IMR-90 (cell line): ENCODE data around the gene TMEM237. TPM values are rescaled to one million over a fixed set of nuclear protein-coding genes. Genes with fewer than 3 reads are reported as not detected.

Experiments used
- ATAC-seq: fragments of 200-7000 bp; cut with Tn5 transposase; 2 replicates; pipeline ENCODE4 v1.9.1; 2020; ENCODE audit warnings: low read depth, mild to moderate bottlenecking, moderate library complexity
- BruUV-seq: library from RNA; stranded (reverse); fragments of 400-500 nt; replicated peaks from 2 replicates; lab custom pipeline; 2021; lab: Mats Ljungman, UMichigan
- CTCF ChIA-PET: fragments of 300-600 bp; formaldehyde crosslinking; extraction: SDS; loops from one replicate; lab custom pipeline; 2021; ENCODE audit warnings: antibody characterized with exemption; lab: Yijun Ruan, JAX
- POLR2A ChIA-PET: fragments of 300-600 bp; sonication (Branson Sonifier 250); formaldehyde crosslinking; loops from one replicate; lab custom pipeline; 2022; ENCODE audit warnings: antibody characterized with exemption; ENCODE audit not compliant: unreplicated experiment; lab: Charles Lee
- DNase-seq: peaks from one replicate; pipeline ENCODE4 v3.0.0; 2013
- H2AFZ ChIP-seq: replicated peaks from 2 replicates; pipeline ENCODE3; 2013; ENCODE audit warnings: low read length, mild to moderate bottlenecking; ENCODE audit not compliant: poor library complexity
- H2AK5ac ChIP-seq: 2 replicates; pipeline ENCODE4 v1.6.1; 2013; ENCODE audit warnings: low read depth, low read length, inconsistent platforms
- H2AK9ac ChIP-seq: replicated peaks from 2 replicates; pipeline ENCODE3; 2013; ENCODE audit warnings: mild to moderate bottlenecking, low read depth, low read length, moderate library complexity; ENCODE audit not compliant: poor library complexity
- H2BK120ac ChIP-seq: 2 replicates; pipeline ENCODE4 v1.6.1; 2013; ENCODE audit warnings: low read depth, low read length, inconsistent platforms
- H2BK15ac ChIP-seq: 3 replicates; pipeline ENCODE4 v1.6.1; 2013; ENCODE audit warnings: low read depth, low read length, inconsistent platforms
- H2BK20ac ChIP-seq: 2 replicates; pipeline ENCODE4 v1.6.1; 2013; ENCODE audit warnings: low read depth, mild to moderate bottlenecking, inconsistent platforms, low read length, moderate library complexity
- H2BK5ac ChIP-seq: 2 replicates; pipeline ENCODE4 v1.6.1; 2013; ENCODE audit warnings: mild to moderate bottlenecking, low read depth, low read length, inconsistent platforms; ENCODE audit not compliant: poor library complexity, severe bottlenecking
- H3K14ac ChIP-seq: replicated peaks from 2 replicates; pipeline ENCODE4 v1.6.1; 2013; ENCODE audit warnings: low read depth, low read length, inconsistent platforms
- H3K18ac ChIP-seq: 2 replicates; pipeline ENCODE4 v1.6.1; 2013; ENCODE audit warnings: low read depth, low read length, control low read depth
- H3K23ac ChIP-seq: 2 replicates; pipeline ENCODE4 v1.6.1; 2013; ENCODE audit warnings: low read depth, low read length, inconsistent platforms
- H3K27ac ChIP-seq: 2 replicates; pipeline ENCODE4 v1.5.1; 2013; ENCODE audit warnings: mild to moderate bottlenecking, control low read depth, low read length; ENCODE audit not compliant: insufficient read depth
- H3K27me3 ChIP-seq: 2 replicates; pipeline ENCODE4 v1.6.1; 2013; ENCODE audit warnings: low read length; ENCODE audit not compliant: control insufficient read depth, insufficient read depth
- H3K36me3 ChIP-seq: 2 replicates; pipeline ENCODE4 v1.6.1; 2013; ENCODE audit warnings: low read length, mixed read lengths; ENCODE audit not compliant: control insufficient read depth, insufficient read depth
- H3K4ac ChIP-seq: 2 replicates; pipeline ENCODE4 v1.6.1; 2013; ENCODE audit warnings: low read depth, low read length, inconsistent platforms
- H3K4me1 ChIP-seq: 2 replicates; pipeline ENCODE4 v1.6.1; 2013; ENCODE audit warnings: low read length, mixed read lengths; ENCODE audit not compliant: control insufficient read depth, insufficient read depth
- H3K4me2 ChIP-seq: 2 replicates; pipeline ENCODE4 v1.6.1; 2013; ENCODE audit warnings: low read depth, mild to moderate bottlenecking, control low read depth, low read length, moderate library complexity
- H3K4me3 ChIP-seq: 2 replicates; pipeline ENCODE4 v1.5.1; 2013; ENCODE audit warnings: low read depth, mild to moderate bottlenecking, control low read depth, low read length, moderate library complexity; ENCODE audit not compliant: insufficient read depth
- H3K56ac ChIP-seq: 2 replicates; pipeline ENCODE4 v1.6.1; 2013; ENCODE audit warnings: low read length, inconsistent platforms; ENCODE audit not compliant: insufficient read depth; ENCODE audit errors: extremely low read depth
- H3K79me1 ChIP-seq, 2 experiments: 2 replicates each; pipeline ENCODE4 v1.6.1; 2013; ENCODE audit warnings: low read length in 2 of 2, inconsistent platforms in 1 of 2, low read depth in 1 of 2
- H3K9ac ChIP-seq: 2 replicates; pipeline ENCODE4 v1.6.1; 2013; ENCODE audit warnings: low read depth, low read length, control low read depth
- H3K9me1 ChIP-seq: 2 replicates; pipeline ENCODE4 v1.6.1; 2013; ENCODE audit warnings: low read length, inconsistent platforms; ENCODE audit not compliant: insufficient read depth
- H3K9me3 ChIP-seq: 2 replicates; pipeline ENCODE4 v1.6.1; 2013; ENCODE audit warnings: low read length; ENCODE audit not compliant: control insufficient read depth, insufficient read depth
- H4K20me1 ChIP-seq: 2 replicates; pipeline ENCODE4 v1.6.1; 2013; ENCODE audit warnings: low read length, inconsistent platforms; ENCODE audit not compliant: insufficient read depth
- H4K5ac ChIP-seq: 2 replicates; pipeline ENCODE4 v1.6.1; 2013; ENCODE audit warnings: mild to moderate bottlenecking, low read depth, low read length, control low read depth
- H4K8ac ChIP-seq, 2 experiments: 2 replicates each; pipeline ENCODE4 v1.6.1; 2013; ENCODE audit warnings: low read depth in 2 of 2, low read length in 2 of 2, control low read depth in 1 of 2, inconsistent platforms in 1 of 2
- H4K91ac ChIP-seq: 2 replicates; pipeline ENCODE4 v1.6.1; 2013; ENCODE audit warnings: low read depth, low read length, inconsistent platforms; ENCODE audit not compliant: insufficient read depth
- BHLHE40 ChIP-seq: fragments of 150-350 bp; IDR thresholded peaks from 2 replicates; pipeline ENCODE4 v1.6.1; 2016; ENCODE audit warnings: mild to moderate bottlenecking, low read depth, low read length
- CEBPB ChIP-seq: IDR thresholded peaks from 2 replicates; pipeline ENCODE4 v1.6.1; 2012; ENCODE audit warnings: low read depth, low read length, improper control_type of control experiment
- CHD1 ChIP-seq: IDR thresholded peaks from 2 replicates; pipeline ENCODE4 v1.6.1; 2012; ENCODE audit warnings: low read depth, low read length, improper control_type of control experiment
- MAFK ChIP-seq: IDR thresholded peaks from 2 replicates; pipeline ENCODE4 v1.6.1; 2012; ENCODE audit warnings: low read depth, low read length, improper control_type of control experiment
- RFX5 ChIP-seq: IDR thresholded peaks from 2 replicates; pipeline ENCODE4 v1.8.0; 2012; ENCODE audit warnings: low read depth, mild to moderate bottlenecking, low read length, moderate library complexity
- SMC3 ChIP-seq: fragments of 150-350 bp; IDR thresholded peaks from 2 replicates; pipeline ENCODE4 v1.6.1; 2016; ENCODE audit warnings: low read depth, mild to moderate bottlenecking, antibody characterized with exemption, low read length, moderate library complexity
- WGBS, 2 experiments: methylation state at CpG; one replicate each; pipeline versions ENCODE4 v1.1.5 to v1.1.7; 2013; ENCODE audit warnings: missing lambda C conversion rate in 2 of 2; ENCODE audit not compliant: insufficient read length in 1 of 2; ENCODE audit errors: extremely low coverage in 2 of 2; 5-methylcytosine and 5-hydroxymethylcytosine counted together
- dilution Hi-C: fragments of 300-500 bp; cut with HindIII; formaldehyde crosslinking; loops from one replicate; pipeline ENCODE4 v1.14.3; 2018; ENCODE audit warnings: low sequenced_read_pairs; ENCODE audit not compliant: unreplicated experiment
- in situ Hi-C: fragments of 300-500 bp; cut with MboI; formaldehyde crosslinking; loops from 3 replicates; pipeline ENCODE4 v1.14.3; 2019; ENCODE audit warnings: low sequenced_read_pairs, inconsistent platforms, mixed read lengths
- intact Hi-C: fragments of 100-400 bp; cut with micrococcal nuclease; formaldehyde crosslinking; loops from 2 replicates; pipeline ENCODE4 v1.10.0; 2022
- microRNA-seq, 2 experiments: library from miRNA; stranded (forward) in 1 of 2; unstranded in 1 of 2; fragments of 10-50 nt in 1 of 2; fragments of <30 nt in 1 of 2; gene quantifications in 1 of 2; microRNA quantifications in 1 of 2; one replicate each; pipeline versions ENCODE3 to v1.1.0; 2013 to 2020; ENCODE audit not compliant: insufficient read depth in 1 of 2, insufficient read length in 1 of 2, unreplicated experiment in 1 of 2
- polyA plus RNA-seq, 3 experiments: library from polyadenylated mRNA; depleted of rRNA; stranded (reverse); fragments of >200 nt; gene quantifications; 2 replicates each; pipeline ENCODE4 v1.2.3, GENCODE V29; 2012; ENCODE audit warnings: low replicate concordance in 1 of 3
- small RNA-seq, 5 experiments: library from RNA; depleted of rRNA; stranded (forward); fragments of <200 nt; gene quantifications; one replicate each; pipeline ENCODE3, GENCODE V24; 2012
- total RNA-seq: library from RNA; depleted of rRNA; stranded (reverse); fragments of >200 nt; gene quantifications from 2 replicates; pipeline ENCODE4 v1.2.3, GENCODE V29; 2012; rRNA removed
- TF ChIP-seq, protein P1 (sequence below): conservative IDR thresholded peaks from 2 replicates; pipeline ENCODE4 v1.5.1; 2012; ENCODE audit warnings: mild to moderate bottlenecking, low read depth, low read length, improper control_type of control experiment

TMEM237 gene
- total and polyA plus RNA-seq, 2 of the 4 experiments (the other 2 are of a cell fraction): 29.4 to 58.8 TPM

DNA sequence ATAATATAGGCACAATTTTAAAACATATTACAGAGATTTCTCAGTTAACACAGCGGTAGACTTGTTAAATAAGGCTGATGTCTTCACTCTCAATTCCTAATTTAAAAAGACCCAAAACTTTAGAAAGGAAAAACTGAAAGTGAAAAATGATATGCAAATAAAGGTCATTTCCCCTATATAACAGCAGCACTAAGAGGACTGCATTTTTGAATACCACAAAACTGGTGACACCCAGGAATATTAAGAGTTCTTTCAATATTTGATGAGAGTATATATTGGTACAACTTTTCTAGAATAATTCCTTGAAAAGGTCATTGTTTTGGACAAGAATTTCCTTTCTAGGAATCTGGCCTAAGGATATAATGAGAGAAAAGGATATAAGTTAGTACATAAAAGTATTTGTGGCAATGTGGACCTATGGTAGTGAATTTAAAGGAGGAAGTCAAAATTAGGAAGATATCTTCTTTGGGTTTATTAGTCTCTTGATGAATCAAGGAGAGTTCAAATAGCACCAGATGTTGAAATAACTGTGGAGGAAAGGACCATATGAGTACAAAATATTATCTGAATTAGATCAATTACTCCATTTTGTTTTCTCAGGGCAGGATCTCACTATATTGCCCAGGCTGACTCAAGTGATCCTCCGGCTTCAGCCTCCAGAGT, 70.3 kb downstream of the TMEM237 start:
- BruUV-seq: no TSS peak
- Histone ChIP-seq H2AFZ (no peak overlapping the region), H3K4me3 (no peak overlapping the region), H3K36me3 (no peaks in the 10 kb centered on the region), H3K56ac (no peak overlapping the region), H2AK5ac (no peak overlapping the region), H2BK120ac (no peak overlapping the region), H2AK9ac (no peak overlapping the region), H3K18ac (no peak overlapping the region), H3K4me1 (no peaks in the 10 kb centered on the region), H3K27ac (no peak overlapping the region), H3K27me3 (no peaks in the 10 kb centered on the region), H3K9ac (no peak overlapping the region), H3K23ac (no peak overlapping the region), H2BK20ac (no peak overlapping the region), H3K79me1 (no peaks in the 10 kb centered on the region), H4K5ac (no peak overlapping the region), H3K4ac (no peak overlapping the region), H4K8ac (no peak overlapping the region; a peak in 1 of 4 replicates), H3K9me1 (no peaks in the 10 kb centered on the region), H4K20me1 (no peaks in the 10 kb centered on the region), H2BK15ac (no peak overlapping the region), H3K4me2 (no peak overlapping the region), H3K9me3 (no peaks in the 10 kb centered on the region), H3K14ac (no peak overlapping the region), H4K91ac (no peak overlapping the region), H2BK5ac (no peak overlapping the region)
- ATAC-seq: no peak
- no CpG with 5 or more reads among the region's 2 CpGs for WGBS, 2 experiments
- dilution Hi-C loops (no loop called here), in situ Hi-C loops (no loop called here), intact Hi-C loops (no loop called here)
- DNase-seq: no peak
- POLR2A ChIA-PET: no interaction called here
- CTCF ChIA-PET: no interaction called here
- no peak for TF ChIP-seq SMC3
- no peak for TF ChIP-seq MAFK
- no peak for TF ChIP-seq RFX5
- no peak for TF ChIP-seq CHD1
- TF ChIP-seq, protein P1, sequence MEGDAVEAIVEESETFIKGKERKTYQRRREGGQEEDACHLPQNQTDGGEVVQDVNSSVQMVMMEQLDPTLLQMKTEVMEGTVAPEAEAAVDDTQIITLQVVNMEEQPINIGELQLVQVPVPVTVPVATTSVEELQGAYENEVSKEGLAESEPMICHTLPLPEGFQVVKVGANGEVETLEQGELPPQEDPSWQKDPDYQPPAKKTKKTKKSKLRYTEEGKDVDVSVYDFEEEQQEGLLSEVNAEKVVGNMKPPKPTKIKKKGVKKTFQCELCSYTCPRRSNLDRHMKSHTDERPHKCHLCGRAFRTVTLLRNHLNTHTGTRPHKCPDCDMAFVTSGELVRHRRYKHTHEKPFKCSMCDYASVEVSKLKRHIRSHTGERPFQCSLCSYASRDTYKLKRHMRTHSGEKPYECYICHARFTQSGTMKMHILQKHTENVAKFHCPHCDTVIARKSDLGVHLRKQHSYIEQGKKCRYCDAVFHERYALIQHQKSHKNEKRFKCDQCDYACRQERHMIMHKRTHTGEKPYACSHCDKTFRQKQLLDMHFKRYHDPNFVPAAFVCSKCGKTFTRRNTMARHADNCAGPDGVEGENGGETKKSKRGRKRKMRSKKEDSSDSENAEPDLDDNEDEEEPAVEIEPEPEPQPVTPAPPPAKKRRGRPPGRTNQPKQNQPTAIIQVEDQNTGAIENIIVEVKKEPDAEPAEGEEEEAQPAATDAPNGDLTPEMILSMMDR: no peak
- TF ChIP-seq BHLHE40: no peak
- no peak for TF ChIP-seq CEBPB

Small RNA genes lying within 50 kb of the gene (microRNA-seq; reads per million reads assigned to microRNA genes)
- gene RNU6-651P (ENCODE audit: insufficient read depth, insufficient read length): not detected

Small RNA genes lying within 50 kb of the gene (small RNA-seq; reads per million reads assigned to genes)
- 0 reads per million in 5 experiments for gene RNU6-651P

Other genes starting within 250 kb of the TMEM237 start
- gene TRAK2, start 192.0 kb downstream of the TMEM237 start, total RNA-seq: 48.9 and 65.4 TPM in 2 replicates
- 10.7 and 13.1 TPM in 2 replicates for gene TRAK2, start 192.0 kb downstream of the TMEM237 start, polyA plus RNA-seq (2012; rRNA removed)
- 31.5 and 32.5 TPM in 2 replicates for gene STRADB, start 191.8 kb downstream of the TMEM237 start, total RNA-seq
- gene STRADB, start 191.8 kb downstream of the TMEM237 start, polyA plus RNA-seq (2012; rRNA removed): 11.4 and 14.9 TPM in 2 replicates
- 11.1 and 14.9 TPM in 2 replicates for gene MPP4, start 55.1 kb upstream of the TMEM237 start, total RNA-seq
- 8.5 and 11.8 TPM in 2 replicates for gene MPP4, start 55.1 kb upstream of the TMEM237 start, polyA plus RNA-seq (2012; rRNA removed)
- 37.8 and 42.3 TPM in 2 replicates for gene ALS2, start 137.4 kb upstream of the TMEM237 start, total RNA-seq
- gene ALS2, start 137.4 kb upstream of the TMEM237 start, polyA plus RNA-seq (2012; rRNA removed): 10.6 and 14.4 TPM in 2 replicates
- 28.9 and 33.0 TPM in 2 replicates for gene CDK15, start 163.0 kb upstream of the TMEM237 start, total RNA-seq
- 15.7 and 16.1 TPM in 2 replicates for gene CDK15, start 163.0 kb upstream of the TMEM237 start, polyA plus RNA-seq (2012; rRNA removed)